Measurements from ENCODE around the gene VWA3A.
A peak's percentile ranks its signal among the peaks of the same experiment; 100 is the strongest.

Gene VWA3A

DNA sequence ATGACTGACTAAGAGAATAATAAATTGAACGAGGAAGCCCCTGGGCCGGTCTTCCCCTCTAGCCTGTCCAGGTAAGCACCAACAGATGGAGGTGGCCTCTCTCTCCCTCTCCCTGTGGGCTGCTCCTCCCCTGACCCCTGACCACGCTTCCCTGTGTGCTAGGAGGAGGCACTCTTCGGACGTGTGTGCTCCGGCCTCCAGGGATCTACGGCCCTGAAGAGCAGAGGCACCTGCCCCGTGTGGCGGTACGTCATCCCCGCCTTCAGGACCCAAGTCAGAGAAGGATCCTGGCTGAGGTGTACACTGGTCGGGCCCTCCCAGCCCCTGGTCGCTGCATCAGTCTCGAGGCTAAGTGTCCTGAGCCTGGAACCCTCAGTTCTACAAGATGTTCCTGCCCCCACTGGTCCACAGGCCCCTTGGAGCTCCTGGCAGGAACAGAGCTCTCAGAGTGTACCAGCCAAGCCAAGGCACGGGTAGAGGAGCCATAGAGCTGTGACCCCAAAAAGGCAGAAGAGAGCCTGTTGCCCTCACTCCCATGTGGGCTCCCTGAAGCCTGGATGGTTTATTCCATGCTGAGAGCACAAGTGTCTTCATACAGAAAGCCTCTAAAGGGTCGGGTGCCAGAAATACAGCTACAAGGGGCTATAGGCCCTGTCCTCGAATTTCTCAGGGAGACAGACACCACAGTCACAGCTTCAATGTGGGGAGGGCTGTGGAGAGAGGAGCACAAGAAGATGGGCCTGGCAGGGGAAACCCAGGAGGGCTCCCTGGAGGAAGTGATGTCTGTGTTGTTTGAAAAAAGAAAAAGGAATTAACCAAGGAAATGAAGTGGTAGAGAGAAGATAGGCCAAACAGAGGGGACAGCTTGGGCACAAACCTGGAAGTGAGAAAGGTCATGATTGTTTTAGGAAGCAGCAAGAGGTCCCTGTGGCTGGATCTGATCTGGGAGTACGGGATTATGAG, 85.9 kb downstream of the VWA3A start:
- no peak for DNase-seq (ENCODE audit: low read depth in 2 of 2, low spot score in 1 of 2)

DNA sequence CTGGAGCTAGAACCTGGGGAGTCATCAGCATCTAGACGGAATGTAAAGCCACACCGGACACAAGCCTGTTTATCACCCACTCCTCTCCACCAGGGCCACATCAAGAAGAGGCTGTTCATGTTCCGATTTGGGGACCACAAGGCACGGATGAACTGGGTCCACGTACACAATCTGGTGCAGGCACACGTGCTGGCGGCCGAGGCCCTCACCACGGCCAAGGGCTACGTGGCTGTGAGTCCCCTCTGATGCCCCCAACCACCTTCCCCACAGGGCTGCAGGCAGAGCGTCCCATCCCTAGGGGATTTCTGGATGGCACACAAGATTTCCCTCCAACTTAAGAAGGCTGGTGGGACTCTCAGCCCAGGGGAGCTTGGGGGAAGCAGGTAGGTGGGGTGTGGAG, 89.1 kb downstream of the VWA3A start:
- no peak for DNase-seq (ENCODE audit: low read depth in 2 of 2, low spot score in 1 of 2)

DNA sequence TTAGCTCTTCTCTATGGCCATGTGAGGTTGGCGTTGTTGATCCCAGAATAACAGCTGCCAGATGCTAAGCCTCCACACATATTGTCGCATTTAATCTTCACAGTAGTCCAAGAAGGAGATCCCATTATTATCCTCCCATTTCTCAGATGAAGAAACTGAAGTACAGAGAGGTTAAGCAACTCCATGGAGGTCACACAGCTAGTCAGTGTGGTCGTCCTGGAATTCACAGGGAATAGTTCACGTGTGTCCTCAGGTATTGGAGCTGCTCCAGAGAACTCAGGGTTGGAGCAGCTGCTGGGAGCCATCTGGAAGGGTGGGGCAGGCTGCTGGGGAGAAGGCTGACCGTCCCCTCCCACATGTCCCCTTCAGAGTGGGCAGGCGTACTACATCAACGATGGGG, 89.5 kb downstream of the VWA3A start:
- DNase-seq (ENCODE audit: low read depth in 2 of 2, low spot score in 1 of 2), result no peak

DNA sequence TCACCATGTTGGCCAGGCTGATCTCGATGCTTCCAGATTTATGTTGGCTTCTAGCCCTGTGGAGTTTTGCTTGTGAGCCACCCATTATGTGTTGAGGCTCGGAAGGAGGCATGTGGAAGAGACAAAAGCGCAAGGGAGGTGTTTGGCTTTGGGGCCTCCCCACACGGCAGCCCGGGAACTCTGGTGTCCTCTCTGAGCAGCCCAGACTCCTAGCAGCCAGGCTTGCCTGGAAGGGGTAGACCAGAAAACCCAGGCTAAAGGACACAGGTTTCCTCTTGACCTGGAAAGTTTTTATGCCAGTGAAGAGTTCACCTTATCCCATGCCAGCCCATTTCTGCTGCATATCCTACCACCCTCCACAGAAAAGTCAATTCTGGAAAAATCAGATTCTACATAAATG, 91.0 kb downstream of the VWA3A start:
- DNase-seq (ENCODE audit: low read depth in 2 of 2, low spot score in 1 of 2), result no peak

DNA sequence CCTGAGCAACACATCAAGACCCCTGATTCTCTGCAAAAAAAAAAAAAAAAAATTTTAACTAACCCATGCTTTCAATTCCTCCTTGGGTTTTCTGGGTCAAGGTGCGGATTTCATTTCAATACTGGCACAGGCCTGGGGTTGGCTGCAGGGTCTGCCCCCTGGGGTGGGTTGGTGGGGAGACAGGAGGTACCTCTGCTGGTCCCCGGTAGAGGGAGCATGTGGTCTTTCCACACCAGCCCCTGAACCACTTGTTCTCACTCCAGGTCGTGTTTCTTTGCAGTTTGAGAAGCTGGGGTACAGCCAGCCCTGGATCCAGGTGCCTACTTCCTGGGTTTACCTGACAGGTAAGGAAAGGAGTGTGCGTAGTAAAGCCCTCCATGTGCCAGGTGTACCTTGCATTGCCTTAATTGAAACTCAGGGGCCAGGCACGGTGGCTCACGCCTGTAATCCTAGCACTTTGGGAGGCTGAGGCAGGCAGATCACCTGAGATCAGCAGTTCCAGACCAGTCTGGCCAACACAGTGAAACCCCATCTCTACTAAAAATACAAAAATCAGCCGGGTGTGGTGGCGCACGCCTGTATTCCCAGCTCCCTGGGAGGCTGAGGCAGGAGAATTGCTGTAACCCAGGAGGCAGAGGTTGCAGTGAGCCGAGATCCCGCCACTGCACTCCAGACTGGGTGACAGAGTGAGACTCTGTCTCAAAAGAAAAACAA, 91.7 kb downstream of the VWA3A start:
- DNase-seq (ENCODE audit: low read depth in 2 of 2, low spot score in 1 of 2), result no peak

DNA sequence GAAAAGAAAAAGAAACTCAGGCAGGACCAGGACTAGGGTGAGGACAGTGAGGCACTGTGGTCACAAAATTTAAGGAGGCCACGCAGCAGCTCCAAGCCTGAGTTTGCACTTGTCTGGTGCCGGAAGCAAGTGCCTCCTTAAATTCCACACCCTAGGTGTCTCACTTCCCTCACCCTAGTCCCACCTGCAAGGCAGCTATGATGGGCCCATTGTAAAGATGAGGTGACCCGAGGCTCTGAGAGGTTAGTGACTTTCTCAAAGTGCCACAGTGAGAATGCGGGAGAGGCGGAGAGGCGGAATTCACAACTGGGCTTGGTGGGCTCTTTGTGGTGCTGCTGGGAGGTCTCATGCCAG, 92.3 kb downstream of the VWA3A start:
- DNase-seq (ENCODE audit: low read depth in 2 of 2, low spot score in 1 of 2), result no peak

DNA sequence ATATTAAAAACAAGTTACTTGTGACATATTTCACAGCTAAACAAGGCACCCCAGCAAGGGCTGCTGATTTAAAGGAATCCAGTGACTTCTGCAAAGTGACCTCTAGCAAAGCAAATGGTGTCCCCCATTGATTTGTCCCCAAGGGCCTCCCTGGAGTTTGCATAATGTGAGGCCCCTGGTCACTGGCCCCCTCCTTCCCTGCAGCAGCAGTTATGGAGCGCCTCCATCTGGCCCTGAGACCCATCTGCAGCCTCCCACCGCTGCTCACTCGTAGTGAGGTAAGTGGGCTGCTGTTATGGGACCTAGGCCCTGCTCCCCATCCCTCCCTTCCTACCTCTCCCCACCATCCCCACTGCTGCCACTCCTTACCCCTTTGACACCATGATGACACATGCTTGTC, 94.2 kb downstream of the VWA3A start:
- DNase-seq (ENCODE audit: low read depth in 2 of 2, low spot score in 1 of 2), result no peak

DNA sequence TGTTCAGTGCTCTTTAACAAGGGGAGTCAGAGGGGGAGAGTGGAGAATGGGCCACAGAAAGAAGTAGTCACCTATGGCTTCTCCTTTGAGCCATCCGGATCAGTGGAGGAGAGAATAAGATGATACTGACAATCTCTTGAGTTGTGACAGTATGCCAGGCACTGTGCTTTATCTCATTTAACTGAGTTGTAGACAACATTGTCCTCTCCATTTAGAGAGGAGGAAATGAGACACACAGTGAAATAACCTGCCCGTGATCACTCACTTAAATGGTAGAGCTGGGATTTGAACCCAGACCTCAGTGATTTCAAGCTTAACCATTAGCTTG, 95.9 kb downstream of the VWA3A start:
- DNase-seq (ENCODE audit: low read depth in 2 of 2, low spot score in 1 of 2), result no peak

DNA sequence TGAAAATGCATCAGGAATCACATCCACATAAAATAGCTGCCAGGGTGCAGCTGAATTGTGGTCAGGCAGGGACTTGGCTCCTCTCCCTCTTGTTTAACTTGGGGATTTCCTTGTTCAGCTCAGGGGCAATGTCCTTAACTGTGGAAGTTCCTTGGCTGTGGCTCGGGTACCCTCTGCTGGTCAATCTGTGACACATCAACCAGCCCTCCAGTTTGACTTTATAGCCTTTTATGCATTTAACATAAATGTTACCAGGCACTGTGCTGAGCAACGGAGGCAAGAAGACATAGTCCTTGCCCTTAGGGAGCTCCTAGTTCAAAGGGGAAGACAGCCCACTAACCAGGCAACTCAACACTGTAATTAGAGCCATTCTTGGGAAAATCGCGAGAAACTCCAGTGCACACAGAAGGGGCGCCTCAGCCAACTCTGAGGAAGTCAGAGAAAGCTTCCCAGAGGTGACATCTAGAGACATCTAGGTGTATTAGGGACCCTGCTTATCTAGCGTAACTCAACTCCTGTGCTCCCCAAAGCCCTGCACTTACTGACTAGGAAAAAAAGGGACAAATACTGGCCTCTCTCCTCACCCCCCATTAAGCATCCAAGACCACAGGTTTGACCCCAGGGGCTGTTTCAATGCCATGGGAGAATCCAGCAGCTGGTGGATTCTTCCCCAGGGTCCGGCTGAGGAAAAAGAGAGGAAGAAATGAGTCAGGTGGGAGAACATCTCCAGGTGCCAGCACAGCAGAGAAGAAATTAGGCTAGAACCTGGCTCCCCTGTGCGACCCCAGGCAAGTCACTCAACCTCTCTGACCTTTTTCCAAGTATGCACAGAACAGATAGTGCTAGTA, 96.5 kb downstream of the VWA3A start:
- peak in 1 of 2 donors; percentile 32 for DNase-seq (ENCODE audit: low read depth in 2 of 2, low spot score in 1 of 2)

DNA sequence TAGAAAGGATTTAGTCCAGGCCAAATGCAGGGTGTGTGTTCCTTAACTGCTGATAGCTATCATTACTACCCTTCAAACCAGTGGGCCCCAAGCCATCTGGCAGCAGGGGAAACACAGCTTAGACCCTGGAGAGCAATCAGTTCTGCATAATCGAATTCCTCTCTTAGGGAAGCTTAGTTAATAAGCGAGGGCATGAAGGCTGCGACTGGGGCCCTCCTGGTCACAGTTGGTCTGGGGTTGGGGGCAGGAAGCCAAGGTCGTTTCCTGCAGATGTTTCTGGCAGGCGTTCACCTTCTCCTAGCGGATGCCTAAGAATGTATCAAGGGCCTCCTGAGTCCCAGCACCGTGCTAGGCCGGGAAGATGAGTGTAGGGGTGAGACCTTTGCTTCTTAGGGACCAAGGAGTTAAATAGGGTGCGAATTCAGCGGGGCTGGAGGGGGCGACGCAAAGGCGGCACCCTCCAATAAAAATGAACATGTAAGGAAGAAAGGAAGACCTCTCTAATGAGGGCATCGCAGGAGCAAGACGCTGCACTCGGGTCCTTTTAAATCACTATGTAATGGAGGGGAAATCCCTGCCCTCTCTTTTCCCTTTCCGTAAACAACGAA, 97.2 kb downstream of the VWA3A start:
- DNase-seq (ENCODE audit: low read depth in 2 of 2, low spot score in 1 of 2), result no peak

DNA sequence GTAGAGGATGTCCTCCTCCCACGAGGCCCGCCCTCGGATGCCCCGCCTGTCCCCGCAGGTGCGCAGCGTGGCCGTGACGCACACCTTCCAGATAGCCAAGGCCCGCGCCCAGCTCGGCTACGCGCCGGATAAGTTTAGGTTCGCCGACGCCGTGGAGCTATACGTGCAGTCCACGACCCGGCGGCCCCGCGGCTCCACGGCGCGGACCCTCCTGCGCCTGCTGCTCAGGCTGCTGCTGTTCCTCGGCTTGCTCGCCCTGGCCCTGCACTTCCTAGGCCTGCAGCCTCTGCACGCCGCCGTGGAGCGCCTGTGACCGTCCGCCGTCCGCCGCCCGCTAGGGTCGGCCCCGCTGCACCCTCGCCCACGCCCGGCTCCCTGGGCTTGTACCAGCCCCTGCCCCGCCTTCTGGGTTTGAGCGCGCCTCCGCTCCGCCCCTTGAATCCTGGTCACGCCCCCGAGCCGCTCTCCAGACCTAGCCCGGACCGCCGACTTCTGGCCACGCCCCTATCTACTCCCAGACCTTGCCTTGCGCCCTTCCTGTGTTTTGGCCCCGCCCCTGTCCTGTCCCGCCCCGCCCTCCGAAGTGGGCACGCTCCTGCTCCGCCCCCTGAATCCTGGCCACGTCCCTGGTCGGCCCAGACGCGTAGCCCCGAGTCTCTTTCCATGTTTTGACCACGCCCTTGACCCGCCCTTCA, 97.9 kb downstream of the VWA3A start:
- peak; percentile 62 to 84 for DNase-seq (ENCODE audit: low read depth in 2 of 2, low spot score in 1 of 2)

DNA sequence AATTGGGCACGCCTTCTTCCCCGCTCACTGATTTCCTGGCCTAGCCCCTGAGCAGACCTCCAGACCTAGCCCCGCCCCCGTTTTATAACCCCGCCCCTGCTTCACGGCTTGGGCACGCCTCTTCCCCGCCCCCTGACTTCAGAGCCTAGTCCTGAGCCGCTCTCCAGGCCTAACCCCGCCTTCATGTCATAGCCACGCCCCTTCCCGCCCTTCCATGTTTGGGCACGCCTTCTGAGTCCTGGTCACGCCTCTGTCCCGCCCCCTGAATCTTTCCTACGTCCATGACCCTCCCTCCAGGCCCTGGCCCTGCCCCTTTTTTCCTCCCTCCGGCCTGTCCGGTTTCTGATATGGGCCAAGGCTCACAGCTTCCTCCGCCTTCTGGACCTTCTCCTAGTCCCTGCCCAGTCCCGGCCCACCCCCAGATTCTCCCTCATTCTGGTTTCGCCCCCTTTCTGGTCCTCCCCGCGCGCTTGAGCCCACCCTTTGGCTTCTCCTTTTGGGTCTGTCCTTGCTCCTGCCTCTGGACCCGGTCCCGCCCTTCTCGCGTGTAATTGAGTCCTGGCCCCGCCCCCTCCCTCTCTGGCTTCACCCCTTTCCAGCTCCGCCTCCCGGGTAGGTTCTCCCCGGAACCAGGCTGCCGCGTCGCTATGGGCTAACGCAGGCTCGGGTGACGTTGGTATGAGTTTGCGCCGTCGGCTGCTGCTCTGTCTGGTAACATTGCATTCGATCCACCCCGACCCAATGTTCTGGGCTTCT, 98.6 kb downstream of the VWA3A start:
- peak; percentile 99 to 100 for DNase-seq (ENCODE audit: low read depth in 2 of 2, low spot score in 1 of 2)

DNA sequence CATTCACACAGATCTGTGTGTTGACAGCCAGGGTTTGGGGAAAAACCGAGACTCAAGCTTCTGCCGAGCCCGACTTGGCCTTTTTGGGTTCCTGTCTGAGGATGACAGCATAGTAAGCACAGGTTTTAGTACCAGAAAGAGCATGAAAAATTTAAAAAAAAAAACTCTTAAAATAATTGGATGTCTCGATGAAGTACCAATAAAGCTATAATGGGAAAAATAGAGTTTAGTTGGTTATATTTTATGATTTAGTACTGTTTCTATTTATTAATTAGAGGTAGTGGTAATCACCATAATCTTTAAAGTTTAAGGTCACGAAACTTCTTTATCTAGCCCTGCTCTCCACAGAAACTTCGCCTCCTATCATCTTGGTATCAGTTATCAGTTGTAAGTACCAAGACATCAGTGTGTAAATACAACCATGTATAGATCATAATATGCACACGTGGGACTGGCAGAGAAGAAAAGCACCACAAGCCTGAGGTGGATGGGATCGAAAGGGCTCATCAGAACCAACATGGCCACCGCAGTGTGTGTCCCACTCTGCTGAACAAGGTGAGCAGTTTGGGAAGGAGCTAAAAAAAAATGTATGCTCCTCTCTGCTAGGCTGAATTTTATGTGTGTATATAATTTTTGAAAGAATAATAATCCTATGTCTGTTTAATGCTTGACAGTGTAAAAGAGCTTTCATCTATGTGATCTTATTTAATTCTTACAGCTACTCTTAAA, 99.4 kb downstream of the VWA3A start:
- no peak for DNase-seq (ENCODE audit: low read depth in 2 of 2, low spot score in 1 of 2)

DNA sequence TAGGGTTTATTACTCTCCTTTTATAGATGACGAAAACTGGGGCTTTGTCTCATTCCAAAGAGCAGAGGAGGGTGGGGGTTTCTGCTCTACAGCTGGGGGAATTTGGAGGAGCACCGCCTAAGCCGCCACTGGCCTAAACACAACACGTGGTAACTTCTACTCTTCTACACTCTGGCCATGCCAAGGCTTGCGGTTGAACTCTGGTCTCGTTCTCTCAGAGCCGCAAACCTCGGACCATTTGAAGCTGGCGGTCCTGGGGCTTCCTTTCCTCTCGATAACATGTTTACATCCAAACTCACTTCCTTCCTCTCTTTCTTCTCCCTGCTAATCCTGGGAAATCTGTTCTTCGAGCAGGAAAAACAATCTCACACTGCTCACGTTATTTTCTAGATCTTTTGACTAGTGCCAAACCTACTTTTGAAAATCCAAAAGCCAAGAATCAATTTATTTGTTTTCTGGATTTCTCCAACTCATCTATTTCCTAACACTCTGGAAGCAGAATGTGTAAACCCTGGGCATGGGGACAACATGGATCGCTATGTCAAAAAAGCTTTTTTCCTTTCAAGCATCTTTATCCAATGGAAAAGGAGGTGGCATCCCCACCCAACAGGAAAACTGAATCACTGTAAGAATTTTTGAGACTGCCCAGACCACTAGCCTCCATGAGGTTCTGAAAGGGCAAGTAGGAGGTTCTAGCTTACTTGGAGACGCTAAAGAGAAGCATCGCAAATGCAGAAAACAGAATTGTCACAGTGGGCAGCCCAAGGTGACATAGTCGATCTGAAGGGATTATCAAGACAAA, 100.1 kb downstream of the VWA3A start:
- peak in 1 of 2 donors; percentile 56 for DNase-seq (ENCODE audit: low read depth in 2 of 2, low spot score in 1 of 2)

DNA sequence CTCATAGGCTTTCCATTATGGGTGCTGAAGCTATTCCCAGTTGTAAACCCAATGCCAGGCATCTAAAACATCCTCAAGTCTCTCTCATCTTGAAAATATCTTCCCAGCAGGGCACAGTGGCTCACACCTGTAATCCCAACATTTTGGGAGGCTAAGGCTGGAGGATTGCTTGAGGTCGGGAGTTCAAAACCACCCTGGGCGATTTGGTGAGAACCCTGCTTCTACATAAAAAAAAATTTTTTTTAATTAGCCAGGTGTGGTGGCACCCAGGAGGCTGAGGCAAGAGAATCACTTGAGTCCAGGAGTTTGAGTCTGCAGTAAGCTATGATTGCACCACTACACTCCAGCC, 100.7 kb downstream of the VWA3A start:
- no peak for DNase-seq (ENCODE audit: low read depth in 2 of 2, low spot score in 1 of 2)

DNA sequence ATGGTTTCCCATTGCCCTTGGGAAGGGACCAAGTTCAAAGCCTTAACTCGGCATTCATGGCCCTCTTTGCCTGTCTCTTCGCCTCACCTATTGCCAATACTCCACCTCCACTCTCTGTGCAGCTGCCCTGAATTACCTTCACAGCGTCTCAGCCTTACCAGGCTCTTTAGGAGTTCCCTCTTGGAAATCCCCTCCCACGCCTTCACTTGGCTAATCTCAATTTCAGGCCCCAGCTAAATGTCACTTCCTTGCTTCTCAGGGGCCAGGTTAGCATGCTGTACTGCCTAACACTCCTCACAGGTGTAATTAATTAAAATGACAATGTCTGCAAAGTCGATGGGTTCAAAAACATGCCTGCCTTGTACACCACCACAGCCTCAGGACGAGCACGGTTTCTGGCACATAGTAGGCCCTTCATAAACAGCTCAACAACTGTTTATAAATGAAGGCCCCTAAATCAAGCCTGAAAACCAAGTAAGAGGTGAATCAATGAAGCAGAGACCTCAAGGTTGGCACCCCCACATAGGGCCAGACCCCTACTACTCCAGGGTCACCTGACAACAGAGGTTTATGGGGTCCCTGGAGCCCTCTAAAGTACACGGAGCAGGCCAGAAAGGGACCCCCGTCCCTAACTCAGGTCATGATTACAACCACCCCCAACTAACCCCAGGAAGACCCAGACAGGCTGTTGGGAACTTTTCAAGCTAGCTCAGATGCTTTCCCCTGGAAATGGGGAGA, 102.5 kb downstream of the VWA3A start:
- no peak for DNase-seq (ENCODE audit: low read depth in 2 of 2, low spot score in 1 of 2)

DNA sequence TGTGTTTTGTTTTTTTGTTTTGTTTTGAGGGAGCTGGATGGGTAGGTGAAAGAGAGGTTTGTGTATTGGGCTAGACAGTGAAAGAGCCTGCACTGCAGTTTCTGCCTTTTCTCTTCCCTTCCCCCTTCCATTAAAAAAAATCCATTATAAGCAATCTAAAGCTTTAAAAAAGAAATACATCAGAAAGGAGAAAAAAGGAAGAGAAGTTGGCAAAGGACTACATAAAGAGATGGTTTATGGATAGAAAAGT, 103.0 kb downstream of the VWA3A start:
- DNase-seq (ENCODE audit: low read depth in 2 of 2, low spot score in 1 of 2), result no peak
